ENCODE measurements around the gene FAM163B.

The FAM163B gene

GRCh38 chr9:133571896-133572595 lies 37.1 kb downstream of the FAM163B start:
- no peak overlapping the region for H3K27ac ChIP-seq
- TF ChIP-seq, protein P1, sequence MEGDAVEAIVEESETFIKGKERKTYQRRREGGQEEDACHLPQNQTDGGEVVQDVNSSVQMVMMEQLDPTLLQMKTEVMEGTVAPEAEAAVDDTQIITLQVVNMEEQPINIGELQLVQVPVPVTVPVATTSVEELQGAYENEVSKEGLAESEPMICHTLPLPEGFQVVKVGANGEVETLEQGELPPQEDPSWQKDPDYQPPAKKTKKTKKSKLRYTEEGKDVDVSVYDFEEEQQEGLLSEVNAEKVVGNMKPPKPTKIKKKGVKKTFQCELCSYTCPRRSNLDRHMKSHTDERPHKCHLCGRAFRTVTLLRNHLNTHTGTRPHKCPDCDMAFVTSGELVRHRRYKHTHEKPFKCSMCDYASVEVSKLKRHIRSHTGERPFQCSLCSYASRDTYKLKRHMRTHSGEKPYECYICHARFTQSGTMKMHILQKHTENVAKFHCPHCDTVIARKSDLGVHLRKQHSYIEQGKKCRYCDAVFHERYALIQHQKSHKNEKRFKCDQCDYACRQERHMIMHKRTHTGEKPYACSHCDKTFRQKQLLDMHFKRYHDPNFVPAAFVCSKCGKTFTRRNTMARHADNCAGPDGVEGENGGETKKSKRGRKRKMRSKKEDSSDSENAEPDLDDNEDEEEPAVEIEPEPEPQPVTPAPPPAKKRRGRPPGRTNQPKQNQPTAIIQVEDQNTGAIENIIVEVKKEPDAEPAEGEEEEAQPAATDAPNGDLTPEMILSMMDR (conservative IDR thresholded peaks at IDR 0.05; ENCODE audit: low read depth): no peak
- CTCF ChIA-PET: no interaction called here
- no peak for DNase-seq (ENCODE audit: low spot score)
- POLR2A ChIA-PET (ENCODE audit: low non-redundant PET): interaction anchor here (0.7 kb wide), 1 partner anchor 91 kb away, joined by 3 read pairs; no protein-coding TSS in a partner anchor

- ChIA-PET CTCF (no interaction called here), POLR2A (ENCODE audit: low non-redundant PET) (no interaction called here)
- no peak for DNase-seq (ENCODE audit: low spot score)
- TF ChIP-seq, protein P1 (conservative IDR thresholded peaks at IDR 0.05; ENCODE audit: low read depth): no peak
- H3K27ac ChIP-seq: no peak overlapping the region
Observed at GRCh38 chr9:133571391-133571890, 37.7 kb downstream of the FAM163B start.

DNA sequence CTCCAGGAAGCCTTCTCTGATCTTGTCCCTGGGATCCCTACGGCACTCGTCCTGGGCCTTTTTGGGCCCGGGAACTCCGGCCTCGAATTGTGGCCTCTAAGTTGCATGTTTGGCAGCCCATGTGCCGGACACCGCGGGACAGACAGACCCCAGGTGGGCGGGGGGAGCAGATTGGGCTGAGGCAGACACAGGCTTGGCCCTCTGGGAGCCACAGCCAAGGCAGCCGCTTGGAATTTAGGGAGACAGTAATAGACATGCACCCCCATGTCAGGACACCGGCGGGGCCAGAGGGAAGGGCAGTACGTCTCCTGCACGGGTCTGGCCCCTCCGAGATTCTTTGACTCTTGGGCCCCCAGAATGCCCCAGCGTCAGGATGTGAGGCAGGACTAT lies 38.5 kb downstream of the FAM163B start:
- DNase-seq (ENCODE audit: low spot score): no peak
- CTCF ChIA-PET: interaction anchor here (0.6 kb wide), 1 partner anchor 615 kb away, joined by 3 read pairs; no protein-coding TSS in a partner anchor
- H3K27ac ChIP-seq: no peak overlapping the region
- POLR2A ChIA-PET (ENCODE audit: low non-redundant PET): no interaction called here
- TF ChIP-seq, protein P1 (conservative IDR thresholded peaks at IDR 0.05; ENCODE audit: low read depth): no peak

- DNase-seq (ENCODE audit: low spot score): no peak
- H3K27ac ChIP-seq: no peak overlapping the region
- CTCF ChIA-PET: interaction anchor here (0.6 to 0.7 kb wide), 2 partner anchors 571 to 616 kb away, joined by 3 read pairs; no protein-coding TSS in a partner anchor
- TF ChIP-seq, protein P1 (conservative IDR thresholded peaks at IDR 0.05; ENCODE audit: low read depth): no peak
- POLR2A ChIA-PET (ENCODE audit: low non-redundant PET): no interaction called here
Observed at GRCh38 chr9:133569891-133570690, 39.1 kb downstream of the FAM163B start.

- H3K27ac ChIP-seq: no peak overlapping the region
- POLR2A ChIA-PET (ENCODE audit: low non-redundant PET): no interaction called here
- CTCF ChIA-PET: interaction anchor here (0.7 kb wide), 2 partner anchors 316 to 572 kb away, joined by 3 read pairs; no protein-coding TSS in a partner anchor
- no peak for DNase-seq (ENCODE audit: low spot score)
- TF ChIP-seq, protein P1 (conservative IDR thresholded peaks at IDR 0.05; ENCODE audit: low read depth): no peak
Observed at GRCh38 chr9:133569121-133569785, 39.9 kb downstream of the FAM163B start.

DNA sequence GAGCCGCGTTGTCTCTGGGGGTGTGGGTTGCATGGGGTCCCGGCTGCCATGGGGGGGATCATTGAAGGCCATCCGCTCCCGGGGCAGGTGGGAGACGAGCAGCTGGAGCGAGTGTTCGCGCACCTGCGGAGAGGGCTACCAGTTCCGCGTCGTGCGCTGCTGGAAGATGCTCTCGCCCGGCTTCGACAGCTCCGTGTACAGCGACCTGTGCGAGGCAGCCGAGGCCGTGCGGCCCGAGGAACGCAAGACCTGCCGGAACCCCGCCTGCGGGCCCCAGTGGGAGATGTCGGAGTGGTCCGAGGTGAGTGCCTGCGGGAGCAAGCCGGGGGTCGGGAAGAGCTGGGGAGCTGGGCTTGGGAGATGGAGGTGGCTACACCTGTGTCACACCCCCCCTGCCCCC lies 41.0 kb downstream of the FAM163B start:
- ChIA-PET CTCF (no interaction called here), POLR2A (ENCODE audit: low non-redundant PET) (no interaction called here)
- DNase-seq (ENCODE audit: low spot score): no peak
- TF ChIP-seq, protein P1 (conservative IDR thresholded peaks at IDR 0.05; ENCODE audit: low read depth): no peak
- no peak overlapping the region for H3K27ac ChIP-seq

Measured in RWPE1 (cell line).